Measurements from ENCODE around the gene RAB3D.
"Not testable (repeated sequence)": the region's sequence is repeated elsewhere in the genome, so short reads cannot be mapped to it uniquely, and the experiment has no call there.

RAB3D gene

GRCh38 chr19:11365557-11366117 lies 26.2 kb upstream of the RAB3D start:
- no peak for DNase-seq

DNA sequence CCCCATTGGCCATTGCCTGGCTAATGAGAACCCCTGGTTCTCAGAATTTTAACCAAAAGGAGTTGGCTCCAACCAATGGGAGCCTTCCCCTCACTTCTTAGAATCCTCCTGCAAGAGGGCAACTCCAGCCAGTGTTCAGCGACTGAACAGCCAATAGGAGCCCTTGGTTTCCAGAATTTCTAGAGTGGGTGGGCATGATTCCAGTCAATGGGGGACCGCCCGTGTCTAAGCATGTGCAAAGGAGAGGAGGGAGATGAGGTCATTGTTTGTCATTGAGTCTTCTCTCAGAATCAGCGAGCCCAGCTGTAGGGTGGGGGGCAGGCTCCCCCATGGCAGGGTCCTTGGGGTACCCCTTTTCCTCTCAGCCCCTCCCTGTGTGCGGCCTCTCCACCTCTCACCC lies 25.5 kb upstream of the RAB3D start:
- no peak for DNase-seq

- DNase-seq = no peak
Measured at GRCh38 chr19:11364296-11364904, 24.9 kb upstream of the RAB3D start.

DNA sequence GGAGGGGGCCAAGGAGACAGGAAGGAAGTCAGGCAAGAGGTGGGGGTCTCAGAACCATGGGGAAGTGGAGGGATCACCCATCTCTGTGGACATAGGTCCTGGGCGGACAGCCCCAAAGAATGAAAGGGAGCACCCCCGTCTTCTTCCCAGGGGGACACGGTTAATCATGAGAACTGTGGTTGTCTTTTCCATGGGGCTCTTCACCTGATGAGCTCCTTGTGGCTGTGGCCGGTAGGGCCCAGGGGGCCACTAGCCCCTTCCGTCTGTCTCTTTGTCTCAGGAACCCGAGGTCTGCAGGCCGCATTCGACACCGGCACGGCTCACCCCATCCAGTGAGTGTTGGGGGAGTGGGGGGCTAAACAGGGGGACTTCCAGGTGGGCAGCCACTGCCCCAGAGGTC lies 24.4 kb upstream of the RAB3D start:
- DNase-seq = no peak

DNA sequence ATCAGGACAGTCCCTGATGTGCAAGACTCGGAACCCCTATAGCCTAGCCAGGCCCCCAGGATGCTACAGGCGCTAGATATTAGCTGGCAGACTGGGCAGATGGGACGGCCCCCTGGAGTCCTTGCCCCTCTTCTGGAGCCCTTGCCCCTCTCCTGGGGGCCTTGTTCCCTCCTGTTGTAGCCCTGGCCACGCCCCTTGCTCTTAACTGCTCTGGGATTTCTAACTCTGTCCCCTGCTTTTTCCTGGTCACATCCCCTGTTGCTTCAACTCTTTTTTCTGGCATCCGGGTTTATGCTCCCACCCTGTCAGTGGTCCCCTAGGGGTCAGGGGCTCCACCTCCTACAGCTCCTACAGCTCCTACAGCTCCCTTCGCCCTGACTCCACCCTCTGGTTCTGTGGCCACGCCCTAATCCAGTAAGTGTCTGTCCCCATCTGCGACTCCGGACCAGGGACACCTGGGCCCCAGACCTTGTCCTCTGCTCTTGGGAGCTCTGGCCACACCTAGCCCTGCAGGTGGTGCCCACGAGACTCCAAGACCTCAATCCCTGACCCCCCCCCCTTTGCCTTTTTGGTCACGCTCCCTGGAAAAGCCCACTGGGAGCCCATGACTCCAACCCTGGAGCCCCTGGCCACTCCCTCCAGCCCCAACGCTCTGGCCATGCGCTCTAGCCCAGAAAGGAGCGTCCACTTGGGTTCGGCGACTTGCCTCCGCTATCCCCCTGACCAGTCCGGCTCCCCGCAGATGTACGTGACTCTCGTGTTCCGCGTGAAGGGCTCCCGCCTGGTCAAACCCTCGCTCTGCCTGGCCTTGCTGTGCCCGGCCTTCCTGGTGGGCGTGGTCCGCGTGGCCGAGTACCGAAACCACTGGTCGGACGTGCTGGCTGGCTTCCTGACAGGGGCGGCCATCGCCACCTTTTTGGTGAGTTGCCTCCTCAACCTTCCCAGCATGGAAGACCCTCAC lies 22.6 kb upstream of the RAB3D start:
- DNase-seq = no peak

DNA sequence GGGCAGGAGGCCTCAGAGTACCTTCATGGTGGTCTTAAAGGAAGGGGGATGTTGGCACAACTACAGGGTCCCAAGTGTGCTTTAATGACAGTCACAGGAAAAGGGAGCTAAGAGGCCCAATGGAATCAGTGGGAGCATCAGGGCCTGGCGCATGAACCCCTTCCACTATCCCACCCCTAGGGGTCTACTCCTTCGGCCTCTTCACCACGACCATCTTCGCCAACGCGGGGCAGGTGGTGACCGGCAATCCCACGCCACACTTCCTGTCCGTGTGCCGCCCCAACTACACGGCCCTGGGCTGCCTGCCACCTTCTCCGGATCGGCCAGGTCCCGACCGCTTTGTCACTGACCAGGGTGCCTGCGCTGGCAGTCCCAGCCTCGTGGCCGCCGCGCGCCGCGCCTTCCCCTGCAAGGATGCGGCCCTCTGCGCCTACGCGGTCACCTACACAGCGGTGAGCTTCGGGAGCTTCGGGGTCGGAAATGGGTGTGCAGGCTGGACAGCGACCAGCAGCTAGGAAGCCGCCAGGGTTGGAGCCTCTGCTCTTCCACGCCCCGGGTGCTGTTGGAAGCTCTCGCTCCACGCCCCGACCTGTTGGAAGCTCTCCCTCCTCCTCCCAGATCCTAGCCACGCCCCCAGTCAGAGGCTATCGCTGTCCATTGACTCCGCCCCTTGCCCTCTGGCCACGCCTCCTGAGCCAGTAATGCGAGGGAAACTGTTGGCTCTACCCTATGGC lies 21.7 kb upstream of the RAB3D start:
- no peak for DNase-seq

DNA sequence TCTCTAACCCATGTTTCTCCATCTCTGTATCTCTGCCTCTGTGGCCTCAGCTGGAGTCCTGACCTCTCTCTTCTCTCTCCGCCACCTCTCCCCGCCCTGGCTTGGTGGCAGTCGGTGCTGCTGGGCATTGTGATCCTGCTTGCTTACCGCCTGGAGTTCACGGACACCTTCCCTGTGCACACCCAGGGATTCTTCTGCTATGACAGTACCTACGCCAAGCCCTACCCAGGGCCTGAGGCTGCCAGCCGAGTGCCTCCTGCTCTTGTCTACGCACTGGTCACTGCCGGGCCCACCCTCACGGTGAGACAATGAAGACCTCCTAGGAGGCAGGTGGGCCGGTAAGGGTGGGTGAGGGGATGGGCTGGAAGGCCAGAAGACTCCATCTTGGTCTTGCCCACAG lies 20.0 kb upstream of the RAB3D start:
- no peak for DNase-seq

DNA sequence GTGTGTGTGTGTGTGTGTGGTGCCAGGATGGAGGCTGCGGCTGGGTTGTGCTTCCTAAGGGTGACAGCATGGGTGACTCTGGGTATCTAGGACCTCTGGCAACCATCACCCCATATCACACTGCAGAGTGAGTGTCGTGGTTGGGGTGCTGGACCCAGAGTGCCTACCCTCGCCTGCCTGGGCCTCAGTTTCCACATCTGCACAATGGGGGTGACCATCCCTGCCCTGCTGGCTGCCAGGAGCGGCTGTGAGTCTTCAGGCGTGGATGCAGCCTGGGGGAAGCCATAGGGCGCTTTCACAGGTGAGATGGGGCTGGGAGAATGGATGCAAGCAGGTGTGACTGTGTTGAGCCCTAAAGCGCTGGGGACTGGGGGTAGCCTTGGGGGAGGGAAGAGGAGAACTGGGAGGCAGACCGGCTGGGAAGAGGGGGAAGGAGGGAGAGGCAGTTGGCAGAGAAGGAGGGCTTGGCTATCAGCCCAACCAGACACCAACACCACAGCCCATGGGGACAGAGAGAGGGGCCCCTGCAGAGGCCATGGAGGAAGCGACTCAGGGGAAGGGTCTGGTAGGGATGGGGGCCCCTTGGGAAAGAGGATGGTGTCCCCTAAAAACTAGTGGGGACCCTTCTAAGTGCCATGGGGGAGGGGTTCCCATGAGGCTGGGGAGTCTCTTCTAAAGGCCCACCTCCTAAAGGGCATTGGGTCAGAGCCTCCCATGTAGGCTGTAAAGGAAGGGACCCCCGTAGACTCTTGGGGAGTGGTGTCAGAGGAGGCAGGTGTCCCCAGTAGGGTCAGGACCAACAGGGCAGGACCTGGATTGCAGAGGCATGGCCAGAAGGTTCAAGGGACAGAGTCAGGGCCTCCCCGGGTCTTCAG lies 17.5 kb upstream of the RAB3D start:
- DNase-seq = no peak

DNA sequence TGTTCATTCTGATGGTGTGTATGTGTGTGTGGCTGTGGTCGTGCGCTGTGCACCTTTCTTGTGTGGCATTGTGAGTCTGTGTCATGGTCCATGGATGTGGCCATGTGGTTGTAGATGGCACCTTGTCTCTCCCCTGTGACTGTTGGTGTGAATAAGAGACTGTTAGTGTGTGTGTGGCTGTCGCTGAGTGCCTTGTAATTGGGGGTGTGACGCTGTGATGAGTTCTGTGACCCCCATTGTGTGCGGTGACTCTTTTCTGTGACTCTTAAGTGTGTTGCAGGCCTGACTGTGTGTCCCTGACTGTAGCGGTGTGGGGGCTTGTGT lies 16.6 kb upstream of the RAB3D start:
- DNase-seq = no peak

DNA sequence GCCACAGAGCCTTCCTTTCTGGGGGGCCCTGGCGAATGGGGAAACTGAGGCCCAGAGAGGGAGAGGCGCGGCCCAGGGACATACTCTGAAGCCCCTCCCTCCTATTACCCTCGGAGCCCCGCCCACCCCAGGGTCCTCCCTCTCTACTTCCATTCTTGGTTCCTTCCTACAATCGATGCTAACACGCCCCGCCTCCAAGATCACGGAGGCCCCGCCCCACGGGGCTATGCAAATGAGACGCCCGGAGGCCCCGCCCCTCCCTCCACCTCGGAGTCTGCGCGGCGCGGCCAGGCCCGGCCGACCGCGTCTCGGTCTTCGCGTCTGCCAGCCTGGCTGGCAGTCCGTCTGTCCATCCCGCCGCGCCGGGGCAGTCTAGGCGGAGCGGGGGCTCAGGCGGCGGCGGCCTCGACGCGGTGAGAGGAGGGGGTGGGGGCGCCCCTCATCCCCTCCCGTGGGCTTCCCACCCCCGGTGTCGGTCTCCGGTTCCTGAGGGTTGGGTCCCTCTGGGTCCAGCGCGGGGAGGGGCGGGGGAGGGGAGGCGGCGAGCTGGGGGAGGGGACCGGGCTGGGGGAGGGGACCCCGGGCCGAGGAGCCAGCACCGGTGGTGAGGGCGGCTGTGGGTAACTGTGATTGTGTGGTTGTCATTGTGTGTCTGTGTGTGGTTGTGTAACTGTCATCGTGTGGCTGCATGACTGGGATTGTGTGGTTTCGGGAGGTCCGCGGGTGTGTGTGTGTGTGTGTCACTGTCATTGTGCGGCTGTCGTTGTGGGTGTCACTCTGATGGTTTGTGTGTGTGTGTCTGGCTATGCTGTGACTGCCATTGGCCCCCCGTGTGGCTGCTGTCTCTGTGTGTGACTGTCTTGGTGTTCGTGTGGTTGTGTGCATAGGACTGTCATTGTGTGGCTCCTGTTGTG lies 16.0 kb upstream of the RAB3D start, which contains the start of gene PLPPR2:
TSS of gene PLPPR2 (plus strand) at position 273 of the 914 bp plus-strand sequence. CDS start 2,242 bp downstream, outside the sequence.
- peak; percentile 68 for DNase-seq

- not testable (repeated sequence) for DNase-seq
Measured at GRCh38 chr19:11354102-11354501, 14.6 kb upstream of the RAB3D start.

DNA sequence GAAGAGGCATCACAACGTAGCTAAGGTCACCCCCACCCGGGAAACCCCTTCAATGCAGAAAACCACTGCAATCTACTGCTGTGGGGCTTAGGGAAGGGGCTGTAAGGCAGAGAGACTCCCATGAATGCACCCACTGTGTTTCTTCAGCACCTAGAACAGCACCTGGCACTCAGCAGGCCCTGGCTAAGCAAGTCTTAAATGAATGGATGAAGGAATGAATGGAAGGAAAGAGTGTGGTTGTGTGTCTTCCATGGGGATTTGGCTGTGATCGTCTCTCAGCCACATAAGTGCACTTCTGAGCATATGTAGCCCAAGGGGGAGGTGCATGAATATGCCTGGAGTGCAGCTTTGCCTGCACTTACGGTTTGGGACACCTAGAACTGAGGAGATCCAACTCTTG lies 9.7 kb upstream of the RAB3D start:
- DNase-seq = no peak

GRCh38 chr19:11347546-11348039 lies 8.1 kb upstream of the RAB3D start:
- no peak for DNase-seq

DNA sequence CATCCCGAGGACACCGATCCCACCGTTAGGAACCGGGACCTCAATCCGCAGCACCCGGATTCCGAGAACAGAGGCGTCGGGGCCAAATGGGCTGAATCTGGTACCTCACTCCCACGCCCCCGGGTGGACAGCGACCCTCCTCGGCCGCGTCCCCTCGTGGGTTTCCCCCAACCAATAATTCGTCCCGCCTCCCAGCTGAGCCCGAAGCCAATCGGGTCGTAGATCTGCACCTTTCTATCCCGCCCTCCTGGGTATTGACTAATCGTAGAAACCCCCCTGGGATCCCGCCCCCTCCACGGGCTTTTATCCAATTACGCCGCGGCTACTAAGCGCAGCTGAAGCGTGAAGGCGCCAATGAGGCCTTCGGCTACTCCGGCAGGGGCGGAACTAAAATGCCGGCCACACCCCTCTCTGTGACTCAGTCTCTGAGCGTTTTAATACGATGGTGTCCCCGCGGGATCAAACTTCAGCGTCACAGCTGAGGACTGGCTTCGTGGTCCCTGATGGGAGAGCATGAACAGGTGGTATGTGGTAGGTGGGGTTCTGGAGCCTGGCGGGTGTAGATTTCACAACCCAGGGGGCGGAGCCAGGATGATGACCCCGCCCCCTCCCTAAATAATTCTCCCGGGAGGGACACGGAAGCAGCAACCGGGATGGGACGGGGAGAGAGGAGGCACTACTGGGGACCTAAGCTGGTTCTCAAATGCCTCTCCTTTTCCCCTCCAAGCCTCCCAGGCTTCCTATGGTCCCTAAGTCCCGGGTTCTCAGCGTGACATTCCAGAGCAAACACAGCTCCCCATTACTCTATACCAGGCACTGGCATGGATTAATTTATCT lies 6.9 kb upstream of the RAB3D start, which contains the start of the genes CCDC159 and TMEM205:
TSS of gene CCDC159 (plus strand) at position 416 of the 837 bp plus-strand sequence. CDS start at position 504, 88 bp downstream.
TSS of gene TMEM205 (minus strand) at position 165 of the 837 bp plus-strand sequence. CDS start 649 bp downstream, outside the sequence.
- peak; percentile 96 for DNase-seq

- no peak for DNase-seq
Measured at GRCh38 chr19:11345122-11345803, 5.8 kb upstream of the RAB3D start.

- no peak for DNase-seq
Measured at GRCh38 chr19:11342429-11342828, 3.0 kb upstream of the RAB3D start.

DNA sequence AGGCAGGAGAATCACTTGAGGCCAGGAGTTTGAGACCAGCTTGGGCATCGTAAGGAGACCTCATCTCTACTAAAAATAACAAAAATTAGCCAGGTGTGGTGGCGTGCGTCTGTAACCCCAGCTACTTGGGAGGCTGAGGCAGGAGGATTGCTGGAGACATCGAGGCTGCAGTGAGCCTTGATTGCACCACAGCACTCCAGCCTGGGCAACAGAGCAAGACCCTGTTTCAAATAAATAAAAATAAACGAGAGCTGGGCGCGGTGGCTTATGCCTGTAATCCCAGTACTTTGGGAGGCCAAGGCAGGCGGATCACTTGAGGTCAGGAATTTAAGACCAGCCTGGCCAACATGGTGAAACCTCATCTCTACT lies 626 bp upstream of the RAB3D start:
- DNase-seq = not testable (repeated sequence)

- DNase-seq = no peak
Measured at GRCh38 chr19:11338569-11339253, 746 bp downstream of the RAB3D start.

All from kidney glomerular epithelial cell (primary cell).